Body of pancreas (tissue), 4 donors: ENCODE data around the gene HES5. TPM values are rescaled to one million over a fixed set of nuclear protein-coding genes. Genes with fewer than 3 reads are reported as not detected.

ENCODE experiments used
- ATAC-seq: fragments of 150-250 bp; one replicate; pipeline ENCODE4 v1.9.1; 2016
- DNase-seq, 4 donors: peaks; one replicate each; pipeline ENCODE4 v3.0.0-alpha.2; 2019
- H3K27ac ChIP-seq, 4 donors: fragments of 200-600 bp; sonication (generic); 1 replicate in 3 of 4; 2 replicates in 1 of 4; pipeline versions ENCODE4 v1.5.1 to v1.6.1; 2016 to 2019; ENCODE audit warnings: mild to moderate bottlenecking in 1 of 4, mixed read lengths in 1 of 4, moderate library complexity in 1 of 4
- H3K27me3 ChIP-seq, 2 donors: fragments of 200-600 bp; sonication (generic); one replicate each; pipeline ENCODE4 v1.6.0; 2016; ENCODE audit warnings: mild to moderate bottlenecking in 1 of 2
- H3K36me3 ChIP-seq, 2 donors: fragments of 200-600 bp; sonication (generic); replicated peaks in 1 of 2; 2 replicates each; pipeline ENCODE4 v1.5.1; 2016; ENCODE audit warnings: low read depth in 2 of 2; ENCODE audit not compliant: insufficient read depth in 1 of 2
- H3K4me1 ChIP-seq: fragments of 200-600 bp; sonication (generic); one replicate; pipeline ENCODE4 v1.6.0; 2016
- H3K4me3 ChIP-seq, 2 donors: fragments of 200-600 bp; sonication (generic); 1 replicate in 1 of 2; 2 replicates in 1 of 2; pipeline ENCODE4 v1.5.1; 2016 to 2019
- H3K9me3 ChIP-seq, 3 donors: fragments of 200-600 bp; sonication (generic); 1 replicate in 2 of 3; 2 replicates in 1 of 3; pipeline ENCODE4 v1.5.1; 2016
- POLR2A ChIP-seq, 3 donors: fragments of 450-650 bp; IDR thresholded peaks; one replicate each; pipeline ENCODE4 v1.6.1; 2016; ENCODE audit warnings: antibody characterized with exemption in 3 of 3, mild to moderate bottlenecking in 2 of 3
- WGBS, 2 donors: methylation state at CpG; one replicate each; pipeline ENCODE4 v1.1.5; 2017; 5-methylcytosine and 5-hydroxymethylcytosine counted together
- intact Hi-C: fragments of 100-400 bp; cut with DNase I; formaldehyde crosslinking; loops from one replicate; pipeline ENCODE4 v1.15.1; 2023
- total RNA-seq, 2 donors: library from RNA; depleted of rRNA; stranded (reverse); fragments of >200 nt; gene quantifications; one replicate each; pipeline ENCODE4 v1.1.0, GENCODE V29; 2016
- TF ChIP-seq, protein P1 (sequence below), 7 experiments: fragments of 450-650 bp in 4 of 7; fragments of 200-600 bp in 3 of 7; sonication (generic) in 3 of 7; IDR thresholded peaks; one replicate each; pipeline ENCODE4 v1.5.1; 2016 to 2019; ENCODE audit warnings: antibody characterized with exemption in 7 of 7

Gene HES5
- total RNA-seq, 2 donors from 2014 or later: not detected

DNA sequence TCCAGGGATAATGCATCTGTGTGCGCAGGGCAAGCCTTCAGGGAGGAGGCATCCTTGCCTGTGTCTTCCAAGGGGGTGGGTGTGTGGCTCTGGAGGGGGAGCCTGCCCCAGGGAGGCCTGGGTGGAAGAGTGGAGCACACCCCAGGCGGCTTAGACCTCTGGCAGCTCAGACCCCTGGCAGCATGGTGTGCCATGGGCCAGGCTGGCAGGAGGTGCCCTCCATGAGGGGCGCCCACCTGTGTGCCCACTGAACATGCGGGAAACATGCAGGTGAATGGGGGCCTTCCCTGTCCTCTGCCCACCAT lies 2.6 kb downstream of the HES5 start:
- intact Hi-C loops: no loop called here
- no peak for ATAC-seq
- no peak for DNase-seq
- Histone ChIP-seq H3K4me3 (no peak overlapping the region), H3K27ac (no peak overlapping the region), H3K27me3 (no peaks in the 10 kb centered on the region), H3K9me3 (no peaks in the 10 kb centered on the region), H3K36me3 (no peaks in the 10 kb centered on the region), H3K4me1 (peaks cover 77% of the 10 kb centered on the region)
- WGBS, 2 donors: 81 to 100% methylated on average over 1 to 4 of the region's 4 CpGs
- TF ChIP-seq POLR2A (IDR thresholded peaks at IDR 0.05): no peak
- TF ChIP-seq, protein P1, sequence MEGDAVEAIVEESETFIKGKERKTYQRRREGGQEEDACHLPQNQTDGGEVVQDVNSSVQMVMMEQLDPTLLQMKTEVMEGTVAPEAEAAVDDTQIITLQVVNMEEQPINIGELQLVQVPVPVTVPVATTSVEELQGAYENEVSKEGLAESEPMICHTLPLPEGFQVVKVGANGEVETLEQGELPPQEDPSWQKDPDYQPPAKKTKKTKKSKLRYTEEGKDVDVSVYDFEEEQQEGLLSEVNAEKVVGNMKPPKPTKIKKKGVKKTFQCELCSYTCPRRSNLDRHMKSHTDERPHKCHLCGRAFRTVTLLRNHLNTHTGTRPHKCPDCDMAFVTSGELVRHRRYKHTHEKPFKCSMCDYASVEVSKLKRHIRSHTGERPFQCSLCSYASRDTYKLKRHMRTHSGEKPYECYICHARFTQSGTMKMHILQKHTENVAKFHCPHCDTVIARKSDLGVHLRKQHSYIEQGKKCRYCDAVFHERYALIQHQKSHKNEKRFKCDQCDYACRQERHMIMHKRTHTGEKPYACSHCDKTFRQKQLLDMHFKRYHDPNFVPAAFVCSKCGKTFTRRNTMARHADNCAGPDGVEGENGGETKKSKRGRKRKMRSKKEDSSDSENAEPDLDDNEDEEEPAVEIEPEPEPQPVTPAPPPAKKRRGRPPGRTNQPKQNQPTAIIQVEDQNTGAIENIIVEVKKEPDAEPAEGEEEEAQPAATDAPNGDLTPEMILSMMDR (IDR thresholded peaks at IDR 0.05): no peak

DNA sequence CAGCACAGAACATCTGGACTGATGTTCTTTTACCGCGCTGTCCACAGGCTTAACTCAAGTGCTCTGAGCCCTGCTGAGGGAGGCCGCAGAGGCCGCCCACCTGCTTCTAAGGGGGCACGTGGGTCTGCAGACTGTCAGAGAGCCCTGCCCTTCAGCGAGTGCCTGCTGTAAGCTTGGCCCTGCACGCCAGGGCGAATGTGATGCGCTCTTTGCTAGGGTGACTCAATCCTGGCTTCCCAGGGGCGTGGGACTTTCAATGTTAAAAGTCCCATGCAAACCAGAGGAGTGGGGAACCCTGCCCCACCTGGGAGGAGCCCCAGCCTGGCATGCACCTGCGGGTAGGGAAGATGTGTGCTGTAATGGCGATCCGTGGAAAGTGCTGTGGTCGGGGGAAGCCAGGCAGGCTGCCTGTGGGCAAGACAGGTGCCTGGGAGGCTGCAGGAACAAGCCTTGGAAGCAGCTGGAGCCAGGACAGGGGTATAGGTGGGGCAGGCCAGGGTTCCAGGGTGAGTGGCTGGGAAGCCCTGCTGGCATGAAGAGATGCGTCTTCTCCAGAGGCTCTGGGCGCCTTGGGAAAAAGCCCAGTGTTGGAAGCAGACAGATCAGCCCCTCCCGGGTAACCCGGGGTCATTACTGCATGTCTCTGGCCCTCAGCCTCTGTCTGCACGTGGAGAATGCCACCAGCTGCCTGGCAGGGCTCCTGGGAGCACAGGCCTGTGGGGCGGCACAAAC lies 3.1 kb downstream of the HES5 start:
- Histone ChIP-seq H3K9me3 (no peaks in the 10 kb centered on the region), H3K4me3 (no peak overlapping the region), H3K4me1 (peaks cover 77% of the 10 kb centered on the region), H3K27ac (no peak overlapping the region), H3K27me3 (no peaks in the 10 kb centered on the region), H3K36me3 (no peaks in the 10 kb centered on the region)
- no peak for ATAC-seq
- 43 to 58% methylated on average over 8 to 19 of the region's 20 CpGs for WGBS, 2 donors
- TF ChIP-seq, protein P1 (IDR thresholded peaks at IDR 0.05): no peak
- TF ChIP-seq POLR2A (IDR thresholded peaks at IDR 0.05): no peak
- no peak for DNase-seq
- intact Hi-C loops: no loop called here

DNA sequence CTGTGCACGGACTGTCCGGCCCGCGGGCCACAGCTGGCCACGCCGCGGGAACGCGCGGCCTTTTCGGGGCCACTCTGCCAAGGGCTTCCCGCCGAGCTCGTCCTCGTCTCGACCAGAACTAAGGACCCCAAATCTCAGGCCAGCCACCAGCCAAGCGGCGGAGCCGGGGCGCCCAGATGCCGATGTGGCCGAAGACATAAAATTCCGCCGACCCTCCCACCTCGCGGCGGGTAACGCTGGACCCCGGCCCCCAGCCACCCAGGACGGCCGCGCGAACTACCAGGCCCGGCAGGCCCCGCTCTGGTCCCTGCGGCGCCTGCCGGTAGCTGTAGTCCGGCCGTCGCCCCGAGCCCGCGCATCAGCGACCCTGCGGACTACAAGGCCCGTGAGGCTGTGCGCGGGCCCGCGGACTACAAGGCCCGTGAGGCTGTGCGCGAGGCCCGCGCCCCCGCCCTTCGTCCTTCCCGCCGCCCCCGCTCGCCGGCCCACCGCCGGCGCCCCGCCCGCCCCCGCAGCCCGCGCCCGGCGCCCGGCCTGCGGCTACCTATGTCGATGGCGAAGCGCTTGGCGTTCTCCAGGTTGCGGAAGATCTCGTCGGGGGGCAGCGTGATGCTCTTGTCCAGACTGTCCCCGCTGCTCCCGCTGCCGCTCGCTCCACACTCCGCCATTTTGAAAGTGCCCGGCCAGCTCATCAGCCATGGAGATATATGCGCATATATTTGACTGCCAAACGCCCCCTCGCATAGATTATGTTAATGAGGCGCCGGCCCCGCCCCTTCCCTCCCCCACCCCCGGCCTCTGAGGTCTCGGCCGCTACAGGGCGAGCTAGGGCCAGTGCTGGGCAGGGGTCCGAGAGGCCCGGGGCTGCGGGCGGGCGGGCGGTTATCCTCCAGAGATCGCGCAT lies 3.9 kb downstream of the HES5 start, which contains the start of gene PANK4:
Gene PANK4 (minus strand): TSS at position 677 of the 904 bp plus-strand sequence. CDS start 9 bp downstream, at position 668.
- no peaks in the 10 kb centered on the region for H3K9me3 ChIP-seq
- no peaks in the 10 kb centered on the region for H3K27me3 ChIP-seq
- peak within 1 kb of the TSS; percentile 59 to 67 for H3K4me3 ChIP-seq
- intact Hi-C loops: no loop called here
- H3K36me3 ChIP-seq: no peaks in the 10 kb centered on the region
- peaks cover 72% of the 10 kb centered on the region for H3K4me1 ChIP-seq
- 1% methylated on average over 98 of the region's 107 CpGs; no CpG with 5 or more reads in 1 of the 2 donors for WGBS, 2 donors
- TF ChIP-seq, protein P1 (IDR thresholded peaks at IDR 0.05): peak in 3 of 7 experiments; percentile 8 to 38 (median 38)
- peak in 2 of 3 donors; percentile 62 to 73 for TF ChIP-seq POLR2A (IDR thresholded peaks at IDR 0.05)
- H3K27ac ChIP-seq: peak within 1 kb of the TSS; percentile 61 to 80 (median 64)
- peak; percentile 94 for ATAC-seq
- DNase-seq: peak; percentile 92 to 96 (median 94)

DNA sequence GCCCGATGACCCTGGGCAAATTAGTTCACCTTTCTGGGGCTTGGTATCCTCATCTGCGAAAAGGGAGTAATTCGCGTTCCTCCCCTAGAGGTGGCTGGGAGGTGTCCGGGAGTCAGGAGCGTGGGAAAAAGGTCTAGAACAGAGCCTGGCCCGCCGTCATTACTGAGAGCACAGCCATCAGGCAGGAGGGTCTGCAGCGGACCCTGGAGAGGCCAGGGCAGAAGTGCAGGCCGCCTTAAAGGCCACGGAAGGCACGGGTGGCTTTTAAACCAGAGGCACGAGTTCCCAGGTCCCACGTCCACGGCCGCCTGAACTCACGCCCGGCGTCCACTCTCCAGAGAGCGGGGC lies 4.5 kb downstream of the HES5 start:
- no peak for ATAC-seq
- TF ChIP-seq POLR2A (IDR thresholded peaks at IDR 0.05): no peak
- TF ChIP-seq, protein P1 (IDR thresholded peaks at IDR 0.05): no peak

More for the DNA sequence above, 4.5 kb downstream of the HES5 start:
- Histone ChIP-seq H3K27me3 (no peaks in the 10 kb centered on the region), H3K9me3 (no peaks in the 10 kb centered on the region), H3K4me3 (peak overlapping the region; percentile 59 to 67), H3K36me3 (peaks cover 0 to 2% of the 10 kb centered on the region in 2 donors), H3K4me1 (peaks cover 66% of the 10 kb centered on the region), H3K27ac (peak overlapping the region in 3 of 4 donors; percentile 61 to 80 (median 63))
- intact Hi-C loops: no loop called here
- DNase-seq: peak in 1 of 4 donors; percentile 31
- WGBS, 2 donors: 0 to 2% methylated on average over 9 to 20 of the region's 20 CpGs
